Measurements from ENCODE around the gene SLC27A5. TPM values are rescaled to one million over a fixed set of nuclear protein-coding genes. Genes with fewer than 3 reads are reported as not detected.

SLC27A5 gene
- total and polyA plus RNA-seq, 4 donors = 7.9 to 19.0 (median 13.0) TPM

DNA sequence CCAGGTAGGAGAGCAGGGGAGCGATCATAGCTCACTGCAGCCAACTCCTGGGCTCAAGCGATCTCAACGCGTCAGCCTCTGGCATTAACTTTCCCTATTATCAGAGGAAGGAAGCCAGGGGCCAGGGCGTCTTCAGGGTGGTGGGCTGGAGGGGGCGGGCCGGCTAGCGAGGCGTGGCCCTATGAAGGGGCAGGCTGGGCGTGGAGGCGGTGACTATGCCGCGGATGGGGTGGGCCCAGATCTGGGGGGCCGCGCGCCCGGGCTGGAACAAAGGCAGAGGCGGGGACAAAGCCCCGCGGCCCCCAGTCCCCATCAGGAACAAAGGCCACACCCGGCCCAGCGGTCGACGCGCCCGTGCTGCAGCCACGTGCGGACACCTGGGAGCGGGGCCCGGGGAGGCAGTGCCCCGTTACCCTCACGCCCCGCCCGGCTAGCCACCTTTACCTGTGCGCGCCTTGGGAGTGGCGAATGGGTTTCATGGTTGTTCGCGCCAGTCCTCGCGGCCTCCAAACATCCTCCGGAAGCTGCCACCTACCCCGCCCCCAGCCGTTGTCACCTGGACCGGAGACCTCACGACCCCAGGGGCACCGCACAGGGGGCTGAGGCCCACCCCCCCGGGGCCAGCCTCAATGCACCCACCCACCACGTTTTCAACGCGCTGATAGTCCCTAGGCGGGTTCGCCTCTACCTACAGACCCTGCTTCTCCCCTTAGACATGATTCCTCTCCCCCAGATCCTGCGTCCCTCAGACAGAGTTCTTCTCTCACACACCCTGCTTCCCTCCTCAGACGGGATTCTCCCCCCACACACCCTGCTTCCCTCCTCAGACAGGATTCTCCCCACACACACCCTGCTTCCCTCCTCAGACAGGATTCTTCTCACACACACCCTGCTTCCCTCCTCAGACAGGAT is 26.7 kb upstream of the SLC27A5 start:
- Histone ChIP-seq H3K27me3 (ENCODE audit: control insufficient read depth in 3 of 3, insufficient read depth in 3 of 3, low read length in 2 of 3) (peaks cover 0 to 2% (median 0%) of the 10 kb centered on the region in 3 donors), H3K4me3 (peak overlapping the region; percentile 10), H3K9me3 (ENCODE audit: control insufficient read depth in 4 of 4, insufficient read depth in 3 of 4, low read length in 3 of 4) (no peaks in the 10 kb centered on the region), H3K9ac (ENCODE audit: insufficient read depth in 1 of 2, low read length in 2 of 2) (peak overlapping the region; percentile 65 to 84), H3K27ac (ENCODE audit: low read depth in 1 of 2, low read length in 1 of 2) (no peak overlapping the region), H3K36me3 (ENCODE audit: control insufficient read depth in 4 of 4, insufficient read depth in 4 of 4, low read length in 4 of 4) (no peaks in the 10 kb centered on the region), H3K4me1 (ENCODE audit: control insufficient read depth in 5 of 5, insufficient read depth in 5 of 5, low read length in 5 of 5) (peaks cover 0 to 6% (median 2%) of the 10 kb centered on the region in 5 donors)
- DNase-seq (peak; percentile 92 to 94 (median 92)), ATAC-seq (ENCODE audit: insufficient read depth, low FRiP score) (peak; percentile 62)
- 2% methylated on average over 54 to 55 of the region's 55 CpGs for WGBS, 2 donors
- TF ChIP-seq, protein P1, sequence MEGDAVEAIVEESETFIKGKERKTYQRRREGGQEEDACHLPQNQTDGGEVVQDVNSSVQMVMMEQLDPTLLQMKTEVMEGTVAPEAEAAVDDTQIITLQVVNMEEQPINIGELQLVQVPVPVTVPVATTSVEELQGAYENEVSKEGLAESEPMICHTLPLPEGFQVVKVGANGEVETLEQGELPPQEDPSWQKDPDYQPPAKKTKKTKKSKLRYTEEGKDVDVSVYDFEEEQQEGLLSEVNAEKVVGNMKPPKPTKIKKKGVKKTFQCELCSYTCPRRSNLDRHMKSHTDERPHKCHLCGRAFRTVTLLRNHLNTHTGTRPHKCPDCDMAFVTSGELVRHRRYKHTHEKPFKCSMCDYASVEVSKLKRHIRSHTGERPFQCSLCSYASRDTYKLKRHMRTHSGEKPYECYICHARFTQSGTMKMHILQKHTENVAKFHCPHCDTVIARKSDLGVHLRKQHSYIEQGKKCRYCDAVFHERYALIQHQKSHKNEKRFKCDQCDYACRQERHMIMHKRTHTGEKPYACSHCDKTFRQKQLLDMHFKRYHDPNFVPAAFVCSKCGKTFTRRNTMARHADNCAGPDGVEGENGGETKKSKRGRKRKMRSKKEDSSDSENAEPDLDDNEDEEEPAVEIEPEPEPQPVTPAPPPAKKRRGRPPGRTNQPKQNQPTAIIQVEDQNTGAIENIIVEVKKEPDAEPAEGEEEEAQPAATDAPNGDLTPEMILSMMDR (IDR thresholded peaks at IDR 0.05; ENCODE audit: control extremely low read depth, extremely low read depth) = no peak

DNA sequence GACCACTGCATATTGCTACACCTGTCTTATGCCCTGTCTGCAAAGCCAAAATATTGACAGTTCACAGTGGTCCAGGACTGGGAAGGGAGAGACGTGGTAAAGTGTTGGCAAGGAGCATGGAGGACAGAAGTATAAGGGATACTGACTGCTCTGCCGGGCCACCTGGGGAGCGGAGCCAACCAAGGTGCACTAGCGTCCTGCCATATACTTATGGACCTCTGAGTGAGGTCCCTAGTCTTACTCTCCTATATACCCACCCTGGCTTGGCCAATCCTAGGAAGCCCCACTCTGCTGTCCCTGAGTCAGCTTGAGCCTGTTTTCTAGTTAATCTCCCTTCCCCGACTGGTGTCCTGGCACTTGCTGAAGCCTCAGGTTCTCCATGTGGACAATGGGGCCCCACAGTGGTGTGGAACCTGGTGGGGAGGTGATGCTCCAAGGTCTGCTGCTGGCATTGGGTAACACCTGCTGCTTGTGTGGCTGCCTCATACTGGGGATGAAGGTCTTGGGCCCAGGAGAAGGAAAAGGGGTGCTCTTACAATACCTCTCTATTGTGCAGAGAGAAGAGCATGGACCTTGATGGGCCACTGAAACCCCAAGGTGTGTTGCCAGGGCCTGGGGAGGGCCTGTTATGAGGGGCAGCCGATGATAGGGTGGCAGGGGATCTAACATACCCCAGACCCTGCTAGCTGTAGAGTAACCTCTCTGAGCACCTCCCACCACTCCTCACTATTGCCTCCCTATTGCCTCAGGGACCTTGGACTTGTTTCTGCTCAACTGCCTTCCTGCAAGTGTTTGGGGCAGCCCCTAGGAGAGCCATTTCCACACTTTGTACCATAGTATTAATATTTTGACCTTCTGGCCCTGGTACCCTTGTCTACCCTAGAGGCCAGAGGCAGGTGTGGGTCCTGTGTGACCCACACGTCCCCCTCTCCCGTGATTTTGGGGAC is 25.3 kb upstream of the SLC27A5 start:
- Histone ChIP-seq H3K4me1 (ENCODE audit: control insufficient read depth in 5 of 5, insufficient read depth in 5 of 5, low read length in 5 of 5) (peaks cover 0 to 6% (median 2%) of the 10 kb centered on the region in 5 donors), H3K4me3 (no peak overlapping the region), H3K27me3 (ENCODE audit: control insufficient read depth in 3 of 3, insufficient read depth in 3 of 3, low read length in 2 of 3) (no peaks in the 10 kb centered on the region), H3K27ac (ENCODE audit: low read depth in 1 of 2, low read length in 1 of 2) (no peak overlapping the region), H3K36me3 (ENCODE audit: control insufficient read depth in 4 of 4, insufficient read depth in 4 of 4, low read length in 4 of 4) (no peaks in the 10 kb centered on the region), H3K9me3 (ENCODE audit: control insufficient read depth in 4 of 4, insufficient read depth in 3 of 4, low read length in 3 of 4) (no peaks in the 10 kb centered on the region), H3K9ac (ENCODE audit: insufficient read depth in 1 of 2, low read length in 2 of 2) (no peak overlapping the region)
- WGBS, 2 donors = 93 to 94% methylated on average over 8 of the region's 8 CpGs
- DNase-seq (no peak), ATAC-seq (ENCODE audit: insufficient read depth, low FRiP score) (no peak)
- TF ChIP-seq, protein P1 (IDR thresholded peaks at IDR 0.05; ENCODE audit: control extremely low read depth, extremely low read depth) = no peak

DNA sequence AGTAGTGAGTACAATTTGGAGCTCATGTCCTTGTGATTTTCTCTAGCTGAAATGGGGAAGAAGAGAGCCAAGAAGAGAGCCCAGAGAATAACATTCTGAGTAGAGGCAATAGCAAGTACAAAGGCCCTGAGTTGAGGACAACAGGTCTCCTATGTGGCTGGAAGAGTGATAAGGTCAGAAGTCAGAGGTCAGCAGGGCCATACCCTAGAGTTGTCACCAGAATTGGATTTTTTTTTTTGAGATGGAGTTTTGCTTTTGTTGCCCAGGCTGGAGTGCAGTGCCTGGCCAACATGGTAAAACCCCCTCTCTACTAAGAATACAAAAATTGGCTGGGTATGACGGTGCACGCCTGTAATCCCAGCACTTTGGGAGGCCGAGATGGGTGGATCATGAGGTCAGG is 24.1 kb upstream of the SLC27A5 start:
- TF ChIP-seq, protein P1 (IDR thresholded peaks at IDR 0.05; ENCODE audit: control extremely low read depth, extremely low read depth) = no peak
- H3K9me3 ChIP-seq (ENCODE audit: control insufficient read depth in 4 of 4, insufficient read depth in 3 of 4, low read length in 3 of 4) = no peaks in the 10 kb centered on the region
- H3K4me3 ChIP-seq = no peak overlapping the region
- 93 to 98% methylated on average over 3 of the region's 3 CpGs for WGBS, 2 donors
- H3K4me1 ChIP-seq (ENCODE audit: control insufficient read depth in 5 of 5, insufficient read depth in 5 of 5, low read length in 5 of 5) = peaks cover 0 to 6% (median 2%) of the 10 kb centered on the region in 5 donors
- H3K9ac ChIP-seq (ENCODE audit: insufficient read depth in 1 of 2, low read length in 2 of 2) = no peak overlapping the region
- H3K36me3 ChIP-seq (ENCODE audit: control insufficient read depth in 4 of 4, insufficient read depth in 4 of 4, low read length in 4 of 4) = no peaks in the 10 kb centered on the region
- H3K27ac ChIP-seq (ENCODE audit: low read depth in 1 of 2, low read length in 1 of 2) = no peak overlapping the region
- ATAC-seq (ENCODE audit: insufficient read depth, low FRiP score) (no peak), DNase-seq (no peak)
- H3K27me3 ChIP-seq (ENCODE audit: control insufficient read depth in 3 of 3, insufficient read depth in 3 of 3, low read length in 2 of 3) = no peaks in the 10 kb centered on the region
